GM19193 (cell line): ENCODE data around the gene SPRTN.

Source experiments
- POLR2A ChIP-seq: IDR thresholded peaks from 4 replicates; pipeline ENCODE4 v1.6.1; 2011; ENCODE audit not compliant: insufficient read depth, insufficient read length; ENCODE audit errors: extremely low read depth

SPRTN gene

DNA sequence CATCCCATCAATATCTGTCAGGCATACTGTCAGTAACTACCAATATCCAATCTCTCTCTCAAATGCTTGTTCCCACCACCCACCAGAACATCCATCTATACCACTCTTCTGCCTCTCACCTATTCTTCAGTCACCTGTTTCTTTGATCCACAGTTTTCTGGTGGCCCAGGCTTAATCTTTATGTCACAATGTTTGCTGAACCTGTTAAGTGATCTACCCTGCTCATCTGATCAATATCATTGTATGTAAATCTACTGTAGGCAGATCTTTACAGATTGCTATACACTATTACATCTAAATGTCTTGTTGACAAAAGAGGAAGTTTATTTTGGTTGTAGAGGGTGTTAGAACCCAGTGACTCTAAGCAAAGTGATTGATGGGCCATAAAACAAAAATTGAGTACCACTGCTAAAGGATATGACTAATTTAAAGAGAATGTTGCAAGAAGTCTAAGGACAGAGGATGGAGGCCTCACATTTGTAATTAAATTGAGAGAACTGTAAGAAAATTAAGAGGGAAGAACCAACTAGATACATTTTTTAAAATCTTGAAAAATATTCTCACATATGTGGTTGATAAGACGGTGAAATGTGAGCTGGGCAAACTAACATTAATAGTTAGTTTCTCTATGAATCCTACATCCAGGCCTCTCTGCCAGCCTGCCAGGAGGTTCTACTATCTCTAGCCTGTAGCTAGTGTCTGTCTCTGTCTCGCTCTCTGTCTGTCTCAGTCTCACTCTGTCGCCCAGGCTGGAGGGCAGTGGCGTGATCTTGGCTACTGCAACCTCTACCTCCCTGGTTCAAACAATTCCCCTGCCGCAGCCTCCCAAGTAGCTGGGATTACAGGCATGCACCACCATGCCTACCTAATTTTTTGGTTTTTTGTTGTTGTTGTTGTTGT lies 49.9 kb downstream of the SPRTN start:
- no peak for TF ChIP-seq POLR2A

DNA sequence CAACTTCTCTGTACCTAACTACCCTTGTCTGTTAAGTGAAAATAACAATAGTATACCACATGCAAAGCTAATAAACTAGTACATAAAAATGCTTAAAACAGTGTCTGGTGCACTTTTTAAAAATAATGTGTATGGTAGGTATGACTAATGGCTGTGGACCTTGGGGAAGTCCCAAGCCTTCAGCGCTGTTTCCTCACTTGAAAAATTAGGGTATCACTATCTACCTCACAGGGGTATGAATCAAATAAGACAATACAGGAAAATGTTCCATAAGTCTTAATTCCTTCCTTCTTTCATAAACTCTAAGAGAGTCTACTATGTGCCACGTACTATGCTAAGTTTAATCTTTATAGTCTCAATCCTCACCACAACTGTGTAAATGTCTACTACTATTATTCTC lies 52.0 kb downstream of the SPRTN start:
- no peak for TF ChIP-seq POLR2A

DNA sequence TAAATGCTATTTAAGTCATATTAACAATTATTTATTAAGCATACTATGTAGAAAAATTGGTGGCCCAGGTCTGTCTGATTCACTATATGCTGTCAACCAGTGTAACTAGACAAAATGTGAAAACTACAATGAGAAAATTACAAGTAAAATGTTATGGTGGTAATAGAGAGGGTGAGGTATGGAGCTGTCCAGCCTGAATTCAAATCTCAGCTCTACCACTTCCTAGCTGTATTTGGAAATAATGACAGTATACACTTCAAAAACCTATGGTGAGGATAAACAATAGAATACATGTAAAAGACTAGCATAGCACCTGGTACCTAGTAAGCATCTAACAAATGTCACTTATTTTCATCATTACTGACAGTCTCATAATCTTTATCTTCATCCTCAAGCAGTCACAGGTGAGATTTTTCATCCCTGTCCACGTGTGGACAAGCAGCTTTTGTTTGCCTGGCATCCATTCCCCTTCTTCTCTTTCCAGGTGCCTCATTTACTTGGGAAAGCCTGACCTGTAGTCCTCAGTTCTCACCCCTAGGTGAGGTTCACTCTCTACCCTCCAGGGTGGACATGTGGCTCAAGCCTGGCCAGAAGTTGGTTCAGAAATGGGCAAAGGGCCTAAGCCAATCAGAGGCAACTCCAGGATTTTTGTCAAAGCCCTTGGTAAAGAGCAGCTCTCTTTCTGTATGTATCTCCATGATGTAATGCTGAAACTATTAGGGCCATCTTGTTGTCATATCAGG lies 54.5 kb downstream of the SPRTN start:
- TF ChIP-seq POLR2A: no peak

DNA sequence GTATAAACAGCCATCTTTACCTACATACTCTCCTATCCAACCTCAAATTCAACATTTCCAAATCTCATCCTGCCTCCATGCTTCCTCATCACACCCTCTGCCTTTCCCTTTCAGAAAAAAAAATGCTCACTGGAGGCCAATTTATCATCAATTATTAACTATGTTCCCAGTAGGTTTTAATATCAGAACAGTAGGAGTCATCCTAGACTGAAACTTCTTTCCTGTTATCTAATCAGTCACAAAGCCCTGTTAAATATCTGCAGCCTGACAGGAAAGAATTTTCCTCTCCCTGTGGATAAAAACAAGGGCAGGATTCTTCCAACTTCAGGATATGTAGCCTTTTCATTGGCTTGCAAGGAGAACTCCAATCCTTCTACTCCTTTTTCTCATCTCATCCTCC lies 55.6 kb downstream of the SPRTN start:
- TF ChIP-seq POLR2A: no peak

DNA sequence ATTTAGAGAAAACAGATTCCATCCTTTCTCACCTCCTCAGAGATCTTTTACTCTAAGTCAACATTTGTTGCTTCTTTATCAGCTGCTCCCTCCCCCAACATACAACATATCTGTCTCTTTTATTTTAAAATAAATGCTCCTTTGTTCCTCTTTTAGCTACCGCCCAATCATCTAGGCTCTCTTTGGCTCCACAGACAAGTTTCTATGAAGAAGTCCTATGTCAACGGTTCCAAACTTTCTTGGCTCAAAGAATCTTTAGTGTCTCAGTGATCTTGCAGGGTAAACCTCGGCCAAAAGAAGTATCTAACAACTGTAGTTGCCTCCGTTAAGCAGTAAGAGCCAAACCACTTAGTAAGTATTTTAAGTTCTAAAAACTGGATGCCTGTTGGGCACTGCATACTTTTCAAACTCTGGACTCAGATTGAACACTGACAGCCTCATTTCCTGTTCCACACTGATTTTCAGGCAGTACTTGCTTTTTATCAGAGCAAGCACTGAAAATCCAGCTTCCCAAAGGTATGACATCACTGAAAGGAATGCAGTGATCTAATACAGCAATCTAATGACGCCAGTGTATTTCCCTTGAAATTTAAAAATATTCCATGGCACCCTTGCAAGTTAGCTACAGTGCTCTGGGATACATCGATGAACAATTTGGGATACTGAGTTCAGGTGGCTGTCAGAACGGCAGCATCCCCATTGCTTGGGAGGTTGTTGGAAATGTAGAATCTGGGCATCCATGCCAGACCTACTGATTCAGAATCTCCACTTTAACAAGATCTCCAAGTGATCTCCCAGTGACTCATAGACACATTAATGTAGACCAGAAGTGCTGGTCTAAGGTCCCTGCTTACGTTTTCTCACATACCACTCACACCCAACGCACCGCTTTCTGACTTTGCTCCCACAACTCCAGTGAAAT lies 57.2 kb downstream of the SPRTN start:
- no peak for TF ChIP-seq POLR2A

DNA sequence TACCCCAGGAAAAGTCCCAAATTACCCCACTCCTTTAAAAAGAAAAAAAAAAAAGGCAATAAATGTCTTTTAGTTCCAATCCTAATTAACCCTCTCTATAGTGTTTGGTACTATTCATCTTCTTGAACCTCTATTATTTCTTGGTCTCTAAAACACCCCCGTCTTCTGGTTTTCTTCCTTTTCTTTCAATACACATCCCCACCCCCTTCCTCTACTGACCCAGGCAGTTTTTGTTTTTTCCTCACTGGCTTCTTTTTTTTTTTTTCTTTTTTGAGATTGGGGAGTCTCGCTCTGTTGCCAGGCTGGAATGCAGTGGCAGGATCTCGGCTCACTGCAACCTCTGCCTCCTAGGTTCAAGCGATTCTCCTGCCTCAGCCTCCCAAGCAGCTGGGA lies 57.9 kb downstream of the SPRTN start:
- no peak for TF ChIP-seq POLR2A

DNA sequence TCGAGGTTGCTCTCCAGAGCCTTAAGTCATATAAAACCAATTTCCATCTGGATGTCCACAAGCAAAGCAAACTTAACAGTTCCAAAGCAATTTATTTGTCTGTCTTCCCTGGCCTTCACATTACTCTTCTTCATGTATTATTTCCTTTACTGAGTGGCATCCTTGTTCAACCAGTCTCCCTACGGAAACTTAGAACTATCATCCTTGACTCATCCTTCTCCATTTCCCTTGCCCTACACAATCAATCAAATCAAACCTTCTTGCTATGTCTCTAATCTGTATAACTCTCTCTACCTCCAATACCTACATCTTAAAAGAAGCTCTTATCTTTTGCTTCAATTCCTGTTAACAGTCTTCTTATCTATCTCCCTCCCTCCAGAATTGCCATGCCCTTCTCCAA lies 58.5 kb downstream of the SPRTN start:
- no peak for TF ChIP-seq POLR2A

DNA sequence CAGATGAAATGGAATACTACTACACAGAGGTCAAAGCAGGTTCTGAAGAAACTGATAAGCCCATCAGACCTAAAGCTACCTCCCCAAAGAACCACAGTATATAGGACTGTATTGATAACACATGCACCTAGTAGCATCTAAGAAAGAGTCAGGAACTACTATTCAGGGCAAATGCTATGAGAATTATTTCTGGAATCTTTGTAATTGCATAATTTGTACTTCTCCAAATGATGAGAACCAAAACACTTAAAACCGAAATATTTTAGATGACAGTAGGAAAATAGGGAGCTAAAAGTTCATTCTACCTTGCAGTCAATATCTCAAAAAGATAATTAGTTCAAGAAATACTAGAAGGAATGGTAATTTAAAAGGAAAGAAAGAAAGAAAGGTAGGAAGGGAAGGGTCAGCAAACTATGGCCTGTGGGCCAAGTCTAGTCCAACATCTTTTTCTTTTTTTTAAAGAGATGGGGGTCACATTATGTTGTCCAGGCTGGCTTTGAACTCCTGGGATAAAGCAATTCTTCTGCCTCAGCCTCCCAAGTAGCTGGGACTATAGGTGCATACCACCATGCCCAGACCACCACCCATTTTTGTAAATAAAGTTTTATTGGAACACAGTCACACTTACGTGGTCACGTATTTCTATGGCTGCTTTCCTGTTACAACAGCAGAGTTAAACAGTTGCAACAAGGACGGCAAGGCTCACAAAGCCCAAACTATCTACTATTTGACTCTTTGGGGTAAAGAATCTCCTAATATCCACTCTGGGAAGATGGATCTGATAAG lies 60.0 kb downstream of the SPRTN start:
- no peak for TF ChIP-seq POLR2A

DNA sequence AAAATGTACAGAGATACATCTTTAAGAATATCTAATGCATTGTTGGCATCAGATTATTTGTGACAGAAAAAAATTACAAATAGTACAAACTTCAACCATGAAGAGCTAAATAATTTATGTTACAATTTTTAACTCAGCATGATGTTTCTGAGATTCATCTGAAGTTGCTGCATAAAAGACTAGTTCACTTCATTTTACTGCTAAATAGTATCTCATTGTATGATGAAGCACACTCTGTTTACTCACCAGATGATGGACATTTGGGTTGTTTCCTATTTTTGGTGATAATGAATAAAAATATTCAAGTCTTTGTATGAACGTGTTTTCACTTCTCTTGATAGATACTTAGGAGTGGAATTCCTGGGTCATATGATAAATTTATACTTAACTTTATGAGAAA lies 63.4 kb downstream of the SPRTN start:
- TF ChIP-seq POLR2A: no peak

DNA sequence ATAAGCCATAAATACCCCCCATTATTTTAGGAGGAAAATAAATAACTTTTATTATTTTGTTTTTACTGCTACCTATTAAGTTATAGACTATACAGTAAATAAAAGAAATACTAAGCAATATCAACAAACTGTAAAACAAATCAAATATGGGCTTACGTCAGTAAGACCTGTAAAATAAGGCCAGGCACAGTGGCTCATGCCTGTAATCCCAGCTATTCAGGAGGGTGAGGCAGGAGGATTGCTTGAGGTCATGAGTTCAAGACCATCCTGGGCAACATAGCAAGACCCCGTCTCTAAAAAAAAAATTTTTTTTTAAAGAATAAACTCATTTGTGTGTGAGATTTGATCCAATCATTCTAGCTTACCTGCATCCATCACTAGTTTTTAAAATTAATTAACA lies 66.2 kb downstream of the SPRTN start:
- no peak for TF ChIP-seq POLR2A
